IPS-18c (cell line): ENCODE measurements around the gene TEX2.

Source experiments
- H3K4me3 ChIP-seq: 2 replicates; pipeline ENCODE4 v1.7.0; 2013; ENCODE audit warnings: low read depth, mild to moderate bottlenecking, low read length, moderate library complexity; ENCODE audit not compliant: insufficient read depth
- H3K9me3 ChIP-seq: one replicate; pipeline ENCODE4 v1.6.1; 2013; ENCODE audit warnings: mild to moderate bottlenecking, low read length, moderate library complexity; ENCODE audit not compliant: control insufficient read depth, insufficient read depth

Gene TEX2

GRCh38 chr17:64160378-64160777, 102.7 kb downstream of the TEX2 start:
- H3K4me3 ChIP-seq, result no peak overlapping the region
- H3K9me3 ChIP-seq, result no peaks in the 10 kb centered on the region

- no peak overlapping the region for H3K4me3 ChIP-seq
- no peaks in the 10 kb centered on the region for H3K9me3 ChIP-seq
Measured at GRCh38 chr17:64158831-64159590, 104.0 kb downstream of the TEX2 start.

GRCh38 chr17:64158406-64158805, 104.7 kb downstream of the TEX2 start:
- Histone ChIP-seq H3K9me3 (no peaks in the 10 kb centered on the region), H3K4me3 (no peak overlapping the region)

DNA sequence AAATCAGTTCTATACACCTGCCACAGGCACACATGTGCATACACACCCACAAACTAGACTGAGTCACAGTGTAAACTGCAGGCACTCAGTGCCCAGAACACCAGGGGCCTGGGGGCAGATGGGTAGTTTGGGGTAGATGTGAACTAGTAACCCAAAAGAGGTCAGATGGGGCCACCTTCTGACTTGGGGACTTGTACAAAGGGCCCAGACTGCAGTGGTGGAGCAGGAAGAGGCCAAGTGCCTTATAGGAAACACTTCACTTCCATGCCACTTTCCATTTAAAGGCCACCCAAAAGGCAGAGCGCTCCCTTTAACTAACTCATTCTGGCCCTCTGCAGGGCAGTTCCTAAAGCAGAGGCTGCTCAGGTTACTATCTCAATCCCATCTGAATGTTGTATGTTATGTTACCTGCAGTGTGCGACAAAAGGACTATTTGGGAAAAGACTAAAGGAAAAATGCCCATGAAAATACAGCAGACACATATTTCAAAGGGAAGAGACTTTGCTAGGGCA, 105.3 kb downstream of the TEX2 start:
- H3K9me3 ChIP-seq, result no peaks in the 10 kb centered on the region

GRCh38 chr17:64156670-64157069, 106.4 kb downstream of the TEX2 start:
- Histone ChIP-seq H3K4me3 (no peak overlapping the region), H3K9me3 (no peaks in the 10 kb centered on the region)

More for the DNA sequence above, 105.3 kb downstream of the TEX2 start:
- H3K4me3 ChIP-seq, result no peak overlapping the region

DNA sequence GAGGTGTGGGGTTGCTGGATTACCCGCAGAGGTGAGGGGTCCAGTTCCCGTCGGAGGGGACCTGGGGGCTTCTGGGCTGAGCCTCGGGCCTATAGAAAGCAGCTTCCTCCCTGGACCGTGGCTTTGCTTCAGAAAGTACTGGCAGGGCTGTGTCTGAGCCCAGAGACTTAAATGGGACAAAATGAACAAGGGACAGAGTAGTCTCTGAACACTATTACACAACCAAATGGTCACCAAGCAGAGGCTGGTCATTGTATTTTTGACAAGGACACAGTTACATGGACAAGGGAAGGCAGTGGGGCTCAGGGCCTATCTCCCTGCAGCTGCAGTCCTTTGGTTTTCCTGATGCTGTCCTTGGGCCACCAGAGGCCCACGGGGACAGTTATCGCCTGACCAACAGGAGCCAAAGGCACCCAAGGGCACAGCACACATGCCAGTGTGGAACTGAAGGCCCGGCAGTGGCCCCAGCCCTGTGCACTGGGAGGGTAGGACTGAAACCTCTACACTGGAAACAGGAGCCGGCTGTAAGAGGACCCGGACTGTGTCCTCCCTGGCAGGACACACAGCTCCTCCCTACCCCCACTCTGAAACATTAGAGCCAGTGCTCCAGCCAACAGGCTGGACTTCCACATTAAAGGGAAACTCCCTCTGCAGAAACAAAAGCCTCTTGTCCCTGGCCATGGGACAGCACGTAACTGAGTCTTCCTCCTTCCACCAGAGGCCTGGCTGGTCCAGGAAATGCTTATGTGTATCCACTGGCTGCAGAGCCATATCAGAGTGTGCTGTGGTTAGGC, 107.1 kb downstream of the TEX2 start:
- H3K4me3 ChIP-seq, result no peak overlapping the region
- H3K9me3 ChIP-seq, result no peaks in the 10 kb centered on the region

GRCh38 chr17:64155129-64155528, 107.9 kb downstream of the TEX2 start:
- Histone ChIP-seq H3K9me3 (no peaks in the 10 kb centered on the region), H3K4me3 (no peak overlapping the region)

GRCh38 chr17:64154717-64155116, 108.3 kb downstream of the TEX2 start:
- Histone ChIP-seq H3K4me3 (no peak overlapping the region), H3K9me3 (no peaks in the 10 kb centered on the region)

GRCh38 chr17:64154313-64154695, 108.8 kb downstream of the TEX2 start:
- H3K4me3 ChIP-seq, result no peak overlapping the region

GRCh38 chr17:64153565-64154312, 109.3 kb downstream of the TEX2 start:
- Histone ChIP-seq H3K9me3 (no peaks in the 10 kb centered on the region), H3K4me3 (no peak overlapping the region)

More at GRCh38 chr17:64154313-64154695, 108.8 kb downstream of the TEX2 start:
- H3K9me3 ChIP-seq, result no peaks in the 10 kb centered on the region

DNA sequence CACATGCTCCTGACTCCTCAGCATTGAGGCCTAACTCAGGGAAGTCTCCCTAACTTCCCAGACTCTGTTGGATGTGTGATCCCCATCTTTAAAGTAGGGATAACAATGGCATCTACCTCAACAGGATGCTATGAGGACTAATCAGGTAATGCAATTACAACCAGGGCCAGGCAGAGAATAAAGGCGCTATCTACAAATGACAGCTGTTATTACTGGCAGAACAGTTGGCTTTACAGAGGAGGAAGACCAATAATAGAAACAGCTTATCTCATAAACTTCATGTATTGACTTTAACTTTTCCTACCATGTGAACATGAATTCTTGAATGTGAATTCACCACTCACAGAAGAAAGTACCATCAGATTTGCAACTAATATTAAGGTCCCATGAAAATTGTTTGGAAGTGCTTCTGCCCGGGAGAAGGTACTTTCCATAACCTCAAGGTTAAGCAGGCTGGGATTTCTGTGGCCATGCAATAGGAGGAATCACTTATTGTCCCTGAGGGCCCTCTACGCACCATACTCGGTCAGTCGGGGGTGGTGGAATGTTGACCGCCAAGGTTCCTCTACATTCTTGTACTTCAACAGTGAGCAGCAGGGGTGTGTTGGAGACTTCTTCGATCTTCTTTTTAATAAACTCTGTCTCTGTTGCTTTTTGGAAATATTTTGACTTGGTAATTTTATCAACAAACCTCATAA, 110.5 kb downstream of the TEX2 start:
- Histone ChIP-seq H3K4me3 (no peak overlapping the region), H3K9me3 (no peaks in the 10 kb centered on the region)

DNA sequence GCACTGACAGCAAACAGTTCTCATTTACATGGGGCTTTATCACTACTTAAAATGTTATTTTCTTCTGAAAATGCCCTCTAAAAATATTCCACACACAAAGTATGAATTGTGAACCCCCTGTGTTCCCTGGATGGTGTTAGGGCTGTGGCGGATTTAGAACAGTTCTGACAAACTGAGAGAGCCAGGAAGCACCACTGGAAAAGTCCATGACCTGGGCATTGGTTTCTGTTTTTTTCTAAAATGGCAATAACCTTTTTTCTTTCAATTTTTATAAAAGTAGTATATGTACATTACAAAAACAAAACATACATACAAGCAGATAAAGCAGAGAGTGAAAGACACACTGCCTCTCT, 112.1 kb downstream of the TEX2 start:
- Histone ChIP-seq H3K9me3 (no peaks in the 10 kb centered on the region), H3K4me3 (no peak overlapping the region)

GRCh38 chr17:64150237-64151015, 112.6 kb downstream of the TEX2 start:
- Histone ChIP-seq H3K9me3 (no peaks in the 10 kb centered on the region), H3K4me3 (no peak overlapping the region)

DNA sequence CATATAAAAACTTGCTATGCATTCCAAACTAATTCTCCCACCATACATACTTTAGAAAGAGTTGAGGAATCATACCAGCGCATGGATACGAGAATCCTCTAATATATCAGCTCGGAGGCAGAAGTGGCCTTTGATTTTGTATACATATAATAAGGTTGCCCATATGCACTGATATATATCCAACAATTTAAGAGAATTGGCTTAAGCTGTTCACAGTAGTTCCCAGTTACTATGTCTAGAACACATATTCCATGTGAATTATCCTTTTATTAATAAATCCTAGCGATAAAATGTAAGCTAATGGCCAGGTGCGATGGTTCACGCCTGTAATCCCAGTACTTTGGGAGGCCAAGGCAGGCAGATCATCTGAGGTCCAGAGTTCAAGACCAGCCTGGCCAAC, 113.9 kb downstream of the TEX2 start:
- no peak overlapping the region for H3K4me3 ChIP-seq

DNA sequence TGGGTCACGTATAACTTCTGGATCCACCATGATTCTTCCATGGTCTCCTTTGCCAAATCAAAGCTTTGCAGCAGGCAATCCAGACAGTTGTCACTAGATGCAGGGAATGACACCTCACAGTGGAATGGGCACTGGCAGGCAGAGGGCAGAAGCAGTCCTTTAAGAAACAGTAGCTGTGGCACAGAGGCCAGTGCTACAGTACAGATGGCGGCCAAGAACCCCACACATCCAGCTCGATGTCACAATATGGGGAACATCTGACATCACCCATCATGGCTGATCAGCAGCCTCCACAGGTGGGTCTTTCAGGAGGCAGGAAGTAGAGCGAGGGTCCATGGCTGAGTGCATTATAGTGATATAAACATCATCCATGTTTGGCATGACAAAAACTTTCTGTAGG, 114.4 kb downstream of the TEX2 start:
- H3K9me3 ChIP-seq, result no peaks in the 10 kb centered on the region
- H3K4me3 ChIP-seq, result no peak overlapping the region

More for the DNA sequence above, 113.9 kb downstream of the TEX2 start:
- no peaks in the 10 kb centered on the region for H3K9me3 ChIP-seq

GRCh38 chr17:64148017-64148631, 114.9 kb downstream of the TEX2 start:
- Histone ChIP-seq H3K4me3 (no peak overlapping the region), H3K9me3 (no peaks in the 10 kb centered on the region)
